RPMI7951 (cell line): Measurements from ENCODE around the gene RGS7. TPM values are rescaled to one million over a fixed set of nuclear protein-coding genes. Genes with fewer than 3 reads are reported as not detected.

Experiments
- DNase-seq: peaks from one replicate; pipeline ENCODE4 v3.0.0-alpha.2; 2012; ENCODE audit warnings: low read depth
- total RNA-seq: library from RNA; depleted of rRNA; stranded (reverse); fragments of >200 nt; shearing (Covaris generic); gene quantifications from 2 replicates; pipeline ENCODE4 v1.2.3, GENCODE V29; 2014

Gene RGS7
- total RNA-seq, 1 experiment from 2014 or later, result not detected

- DNase-seq, result no peak
Measured at GRCh38 chr1:241081473-241081872, 275.5 kb downstream of the RGS7 start.

- DNase-seq, result no peak
Measured at GRCh38 chr1:241079459-241079858, 277.5 kb downstream of the RGS7 start.

GRCh38 chr1:241079047-241079446 lies 278.0 kb downstream of the RGS7 start:
- no peak for DNase-seq

GRCh38 chr1:241077386-241078147 lies 279.4 kb downstream of the RGS7 start:
- DNase-seq, result no peak

GRCh38 chr1:241074507-241074906 lies 282.5 kb downstream of the RGS7 start:
- no peak for DNase-seq

- DNase-seq, result no peak
Measured at GRCh38 chr1:241068359-241068758, 288.6 kb downstream of the RGS7 start.

GRCh38 chr1:241063276-241063675 lies 293.7 kb downstream of the RGS7 start:
- no peak for DNase-seq

- DNase-seq, result no peak
Measured at GRCh38 chr1:241061062-241061461, 295.9 kb downstream of the RGS7 start.

- DNase-seq, result no peak
Measured at GRCh38 chr1:241048622-241049021, 308.4 kb downstream of the RGS7 start.

- DNase-seq, result no peak
Measured at GRCh38 chr1:241045659-241046058, 311.3 kb downstream of the RGS7 start.

- no peak for DNase-seq
Measured at GRCh38 chr1:241034203-241034936, 322.6 kb downstream of the RGS7 start.

- DNase-seq, result no peak
Measured at GRCh38 chr1:241024834-241025233, 332.2 kb downstream of the RGS7 start.

- DNase-seq, result peak; percentile 6
Measured at GRCh38 chr1:241022366-241022765, 334.6 kb downstream of the RGS7 start.

GRCh38 chr1:241020851-241021697 lies 335.9 kb downstream of the RGS7 start:
- no peak for DNase-seq

GRCh38 chr1:241012708-241013340 lies 344.2 kb downstream of the RGS7 start:
- no peak for DNase-seq

GRCh38 chr1:241007668-241008067 lies 349.3 kb downstream of the RGS7 start:
- DNase-seq, result no peak

- no peak for DNase-seq
Measured at GRCh38 chr1:240999826-241000225, 357.2 kb downstream of the RGS7 start.

GRCh38 chr1:240998441-240999015 lies 358.5 kb downstream of the RGS7 start:
- DNase-seq, result no peak

GRCh38 chr1:240998024-240998423 lies 359.0 kb downstream of the RGS7 start:
- no peak for DNase-seq

GRCh38 chr1:240993004-240993403 lies 364.0 kb downstream of the RGS7 start:
- DNase-seq, result no peak

GRCh38 chr1:240991230-240991629 lies 365.8 kb downstream of the RGS7 start:
- no peak for DNase-seq
